ENCODE data around the gene DPM2.

DPM2 gene

GRCh38 chr9:127972236-127972871 lies 34.7 kb upstream of the DPM2 start:
- no peak for TF ChIP-seq POLR2AphosphoS5 (IDR thresholded peaks at IDR 0.05; ENCODE audit: low read depth)
- TF ChIP-seq REST (IDR thresholded peaks at IDR 0.05; ENCODE audit: insufficient replicate concordance, low read depth) = no peak
- DNase-seq (ENCODE audit: low read depth in 1 of 2, low spot score in 1 of 2) = no peak
- Histone ChIP-seq H3K27ac (replicated peaks) (no peak overlapping the region), H3K4me3 (replicated peaks; ENCODE audit: insufficient read depth, low read length) (no peak overlapping the region), H3K27me3 (ENCODE audit: insufficient read depth, poor library complexity, severe bottlenecking) (no peaks in the 10 kb centered on the region)

- H3K27me3 ChIP-seq (ENCODE audit: insufficient read depth, poor library complexity, severe bottlenecking) = no peaks in the 10 kb centered on the region
- no peak overlapping the region for H3K27ac ChIP-seq (replicated peaks)
- peak; percentile 38 for DNase-seq (ENCODE audit: low read depth in 1 of 2, low spot score in 1 of 2)
- no peak overlapping the region for H3K4me3 ChIP-seq (replicated peaks; ENCODE audit: insufficient read depth, low read length)
- no peak for TF ChIP-seq POLR2AphosphoS5 (IDR thresholded peaks at IDR 0.05; ENCODE audit: low read depth)
- no peak for TF ChIP-seq REST (IDR thresholded peaks at IDR 0.05; ENCODE audit: insufficient replicate concordance, low read depth)
- TF ChIP-seq GABPA (IDR thresholded peaks at IDR 0.05; ENCODE audit: low read depth) = no peak
- no peak for TF ChIP-seq SPI1 (IDR thresholded peaks at IDR 0.05; ENCODE audit: borderline replicate concordance, low read depth)
- no peak for TF ChIP-seq CTCF (IDR thresholded peaks at IDR 0.05; ENCODE audit: insufficient read depth, low read length)
These were observed 33.9 kb upstream of the DPM2 start for GRCh38 chr9:127971357-127972235.

GRCh38 chr9:127970401-127971313 lies 33.0 kb upstream of the DPM2 start:
- H3K27ac ChIP-seq (replicated peaks) = no peak overlapping the region
- no peak for TF ChIP-seq POLR2AphosphoS5 (IDR thresholded peaks at IDR 0.05; ENCODE audit: low read depth)
- TF ChIP-seq REST (IDR thresholded peaks at IDR 0.05; ENCODE audit: insufficient replicate concordance, low read depth) = no peak
- TF ChIP-seq CTCF (IDR thresholded peaks at IDR 0.05; ENCODE audit: insufficient read depth, low read length) = no peak
- TF ChIP-seq GABPA (IDR thresholded peaks at IDR 0.05; ENCODE audit: low read depth) = no peak
- peak; percentile 21; the same call in 1 of the 2 replicates for TF ChIP-seq SPI1 (IDR thresholded peaks at IDR 0.05; ENCODE audit: borderline replicate concordance, low read depth)

More at GRCh38 chr9:127970401-127971313, 33.0 kb upstream of the DPM2 start:
- Histone ChIP-seq H3K4me3 (replicated peaks; ENCODE audit: insufficient read depth, low read length) (no peak overlapping the region), H3K27me3 (ENCODE audit: insufficient read depth, poor library complexity, severe bottlenecking) (no peaks in the 10 kb centered on the region)
- DNase-seq (ENCODE audit: low read depth in 1 of 2, low spot score in 1 of 2) = no peak
